Ovary (tissue), 9 donors: Measurements from ENCODE around the gene FARS2. TPM values are rescaled to one million over a fixed set of nuclear protein-coding genes. Genes with fewer than 3 reads are reported as not detected.

Source experiments
- DNase-seq, 5 donors: peaks; one replicate each; pipeline ENCODE4 v3.0.0-alpha.2; 2019 to 2020
- H3K27ac ChIP-seq, 2 donors: fragments of 200-600 bp; one replicate each; pipeline versions ENCODE4 v1.5.1 to v1.8.0; 2019 to 2022
- H3K27me3 ChIP-seq: fragments of 200-600 bp; one replicate; pipeline ENCODE4 v1.8.0; 2022
- H3K36me3 ChIP-seq: fragments of 200-600 bp; sonication (generic); one replicate; pipeline ENCODE4 v1.5.1; 2019
- H3K4me1 ChIP-seq: one replicate; pipeline ENCODE4 v1.8.1; 2013; ENCODE audit warnings: mild to moderate bottlenecking, moderate library complexity; ENCODE audit not compliant: insufficient read depth
- H3K4me3 ChIP-seq: fragments of 200-600 bp; sonication (generic); one replicate; pipeline ENCODE4 v1.5.1; 2017
- H3K9me3 ChIP-seq, 2 donors: fragments of 200-600 bp in 1 of 2; sonication (generic) in 1 of 2; one replicate each; pipeline versions ENCODE4 v1.5.1 to v1.8.1; 2013 to 2019; ENCODE audit warnings: mild to moderate bottlenecking in 1 of 2, moderate library complexity in 1 of 2
- CTCF ChIP-seq, 3 donors: fragments of 450-650 bp in 2 of 3; fragments of 200-600 bp in 1 of 3; IDR thresholded peaks; one replicate each; pipeline versions ENCODE4 v1.5.1 to v1.8.0; 2016 to 2022; ENCODE audit warnings: antibody characterized with exemption in 3 of 3, mild to moderate bottlenecking in 1 of 3
- EP300 ChIP-seq: sonication (generic); formaldehyde crosslinking; IDR thresholded peaks from one replicate; pipeline ENCODE4 v1.6.1; 2017; ENCODE audit warnings: antibody characterized with exemption
- POLR2A ChIP-seq: fragments of 450-650 bp; IDR thresholded peaks from one replicate; pipeline ENCODE4 v1.6.1; 2017; ENCODE audit warnings: antibody characterized with exemption, mild to moderate bottlenecking, moderate library complexity
- WGBS, 3 donors: extraction: QIAGEN DNeasy Blood & Tissue Kit in 1 of 3; methylation state at CpG; one replicate each; pipeline versions ENCODE4 v1.1.5 to v1.1.7; 2013 to 2017; 5-methylcytosine and 5-hydroxymethylcytosine counted together
- intact Hi-C, 4 donors: fragments of 100-400 bp; cut with DNase I; formaldehyde crosslinking; loops; one replicate each; pipeline versions ENCODE4 v1.11.0 to v1.15.1; 2022 to 2023
- polyA plus RNA-seq, 2 donors: library from polyadenylated mRNA; stranded (reverse); fragments of 200-250 nt in 1 of 2; fragments of 350-450 nt in 1 of 2; fragmentation: Illumina TruSeq in 1 of 2; extraction: RNeasy Lipid Tissue Mini Kit (QIAGEN cat#74804) in 1 of 2; gene quantifications; one replicate each; pipeline ENCODE4 v1.2.3, GENCODE V29; 2013 to 2014
- total RNA-seq, 7 donors: library from RNA; depleted of rRNA in 2 of 7; stranded (reverse); fragments of >200 nt in 2 of 7; fragmentation: NEBNext Ultra II Directional in 3 of 7; extraction: Animal tissue kit (Norgen Biotek cat#: 25700) in 3 of 7; gene quantifications; one replicate each; pipeline versions ENCODE4 v1.1.0 to v1.2.4, GENCODE V29; 2016 to 2023
- donor health status: DM: no; HTN: no; CAD: no; lungs with moderate emphysema.
- donor health status: DM: no; HTN: no; CAD: no.
- donor health status: Bipolar disorder and iron deficiency.
- donor health status: DM: yes; HTN: yes; CAD: no.
- donor health status: DM: no; HTN: no; CAD: no.
- donor health status: DM: yes; HTN: yes; CAD: no.

Gene FARS2
- total and polyA plus RNA-seq, 9 donors = 9.2 to 17.5 (median 11.0) TPM

GRCh38 chr6:5637714-5638113 lies 376.4 kb downstream of the FARS2 start:
- Histone ChIP-seq H3K4me3 (no peak overlapping the region), H3K27ac (no peak overlapping the region), H3K9me3 (no peaks in the 10 kb centered on the region), H3K4me1 (no peaks in the 10 kb centered on the region), H3K27me3 (no peaks in the 10 kb centered on the region), H3K36me3 (no peaks in the 10 kb centered on the region)
- TF ChIP-seq POLR2A = no peak
- no peak for TF ChIP-seq CTCF (IDR thresholded peaks at IDR 0.05)
- no peak for TF ChIP-seq EP300
- 81 to 88% (median 87%) methylated on average over 5 of the region's 5 CpGs for WGBS, 3 donors
- no peak for DNase-seq
- intact Hi-C loops = no loop called here

GRCh38 chr6:5638666-5639065 lies 377.4 kb downstream of the FARS2 start:
- Histone ChIP-seq H3K27ac (no peak overlapping the region), H3K36me3 (no peaks in the 10 kb centered on the region), H3K9me3 (no peaks in the 10 kb centered on the region), H3K4me3 (no peak overlapping the region), H3K27me3 (no peaks in the 10 kb centered on the region), H3K4me1 (no peaks in the 10 kb centered on the region)
- intact Hi-C loops = no loop called here
- WGBS, 3 donors = 84 to 88% (median 85%) methylated on average over 8 of the region's 8 CpGs
- TF ChIP-seq CTCF (IDR thresholded peaks at IDR 0.05) = no peak
- TF ChIP-seq EP300 = no peak
- no peak for TF ChIP-seq POLR2A
- DNase-seq = no peak

GRCh38 chr6:5639193-5639592 lies 377.9 kb downstream of the FARS2 start:
- no peak for DNase-seq
- WGBS, 3 donors = 88 to 94% (median 91%) methylated on average over 2 of the region's 2 CpGs
- no peaks in the 10 kb centered on the region for H3K36me3 ChIP-seq
- intact Hi-C loops = no loop called here
- H3K9me3 ChIP-seq = no peaks in the 10 kb centered on the region
- no peak for TF ChIP-seq CTCF (IDR thresholded peaks at IDR 0.05)
- TF ChIP-seq POLR2A = no peak
- no peak for TF ChIP-seq EP300
- no peak overlapping the region for H3K4me3 ChIP-seq
- no peak overlapping the region for H3K27ac ChIP-seq
- H3K27me3 ChIP-seq = no peaks in the 10 kb centered on the region
- H3K4me1 ChIP-seq = no peaks in the 10 kb centered on the region

GRCh38 chr6:5640614-5641013 lies 379.3 kb downstream of the FARS2 start:
- H3K4me1 ChIP-seq = no peaks in the 10 kb centered on the region
- WGBS, 3 donors = 89 to 99% (median 95%) methylated on average over 4 of the region's 4 CpGs
- no peaks in the 10 kb centered on the region for H3K27me3 ChIP-seq
- no peak for TF ChIP-seq EP300
- TF ChIP-seq POLR2A = no peak
- TF ChIP-seq CTCF (IDR thresholded peaks at IDR 0.05) = no peak
- DNase-seq = no peak
- no peak overlapping the region for H3K27ac ChIP-seq
- intact Hi-C loops = no loop called here
- H3K9me3 ChIP-seq = no peaks in the 10 kb centered on the region
- no peaks in the 10 kb centered on the region for H3K36me3 ChIP-seq
- no peak overlapping the region for H3K4me3 ChIP-seq
